Measurements from ENCODE around the gene SMAD5. TPM values are rescaled to one million over a fixed set of nuclear protein-coding genes. Genes with fewer than 3 reads are reported as not detected.

SMAD5 gene
- total RNA-seq, 1 donor from 2014 or later, result 40.4 TPM

GRCh38 chr5:136198453-136198852 lies 65.8 kb downstream of the SMAD5 start:
- DNase-seq, result no peak

GRCh38 chr5:136199408-136199807 lies 66.8 kb downstream of the SMAD5 start:
- DNase-seq, result no peak

GRCh38 chr5:136200130-136200529 lies 67.5 kb downstream of the SMAD5 start:
- no peak for DNase-seq

GRCh38 chr5:136200761-136201160 lies 68.1 kb downstream of the SMAD5 start:
- DNase-seq, result no peak

- no peak for DNase-seq
Measured at GRCh38 chr5:136201870-136202269, 69.2 kb downstream of the SMAD5 start.

GRCh38 chr5:136202469-136203205 lies 70.0 kb downstream of the SMAD5 start:
- DNase-seq, result no peak

- DNase-seq, result no peak
Measured at GRCh38 chr5:136203303-136203922, 70.8 kb downstream of the SMAD5 start.

GRCh38 chr5:136205061-136205702 lies 72.5 kb downstream of the SMAD5 start:
- no peak for DNase-seq

GRCh38 chr5:136205941-136206340 lies 73.3 kb downstream of the SMAD5 start:
- DNase-seq, result no peak

GRCh38 chr5:136206361-136206760 lies 73.7 kb downstream of the SMAD5 start:
- no peak for DNase-seq

GRCh38 chr5:136207631-136208030 lies 75.0 kb downstream of the SMAD5 start:
- DNase-seq, result no peak

- no peak for DNase-seq
Measured at GRCh38 chr5:136208916-136209315, 76.3 kb downstream of the SMAD5 start.

- DNase-seq, result no peak
Measured at GRCh38 chr5:136209346-136209910, 76.8 kb downstream of the SMAD5 start.

GRCh38 chr5:136210259-136210658 lies 77.6 kb downstream of the SMAD5 start:
- no peak for DNase-seq

GRCh38 chr5:136211282-136212040 lies 78.8 kb downstream of the SMAD5 start:
- no peak for DNase-seq

GRCh38 chr5:136212252-136212721 lies 79.6 kb downstream of the SMAD5 start:
- DNase-seq, result no peak

GRCh38 chr5:136213919-136214493 lies 81.4 kb downstream of the SMAD5 start:
- no peak for DNase-seq

- no peak for DNase-seq
Measured at GRCh38 chr5:136215812-136216211, 83.2 kb downstream of the SMAD5 start.

- no peak for DNase-seq
Measured at GRCh38 chr5:136216230-136216629, 83.6 kb downstream of the SMAD5 start.

GRCh38 chr5:136221340-136221739 lies 88.7 kb downstream of the SMAD5 start:
- no peak for DNase-seq

- DNase-seq, result no peak
Measured at GRCh38 chr5:136222580-136223235, 90.1 kb downstream of the SMAD5 start.

All from occipital lobe (tissue), 2 donors.